ENCODE measurements around the gene AKR1C8. TPM values are rescaled to one million over a fixed set of nuclear protein-coding genes. Genes with fewer than 3 reads are reported as not detected.

AKR1C8 gene
- total RNA-seq, 3 donors from 2014 or later = not detected

DNA sequence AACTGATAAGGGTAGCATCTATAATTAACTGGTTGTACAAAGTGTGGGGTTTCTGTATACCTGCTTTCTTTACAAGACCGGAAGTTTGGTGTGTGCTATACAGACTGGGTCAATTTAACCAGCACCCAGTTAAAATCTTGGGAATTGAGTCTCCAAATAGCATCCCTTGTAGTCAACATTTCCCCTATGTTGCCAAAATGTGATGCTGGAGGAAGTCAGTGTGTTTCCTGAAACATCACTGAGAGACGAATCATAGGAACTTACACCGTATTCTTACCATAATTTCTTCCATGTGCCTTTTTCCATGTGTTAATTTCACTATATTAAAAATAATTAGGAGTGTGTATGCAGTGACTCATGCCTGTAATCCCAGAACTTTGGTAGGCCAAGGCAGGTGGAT is 13.4 kb upstream of the AKR1C8 start:
- Histone ChIP-seq H3K36me3 (ENCODE audit: low read depth) (no peaks in the 10 kb centered on the region), H3K9me3 (no peaks in the 10 kb centered on the region), H3K4me1 (ENCODE audit: low read depth) (no peaks in the 10 kb centered on the region), H3K4me3 (no peak overlapping the region)
- DNase-seq (no peak), ATAC-seq (no peak)
- intact Hi-C loops (cut with DNase I, micrococcal nuclease) = no loop called here
- TF ChIP-seq, protein P1, sequence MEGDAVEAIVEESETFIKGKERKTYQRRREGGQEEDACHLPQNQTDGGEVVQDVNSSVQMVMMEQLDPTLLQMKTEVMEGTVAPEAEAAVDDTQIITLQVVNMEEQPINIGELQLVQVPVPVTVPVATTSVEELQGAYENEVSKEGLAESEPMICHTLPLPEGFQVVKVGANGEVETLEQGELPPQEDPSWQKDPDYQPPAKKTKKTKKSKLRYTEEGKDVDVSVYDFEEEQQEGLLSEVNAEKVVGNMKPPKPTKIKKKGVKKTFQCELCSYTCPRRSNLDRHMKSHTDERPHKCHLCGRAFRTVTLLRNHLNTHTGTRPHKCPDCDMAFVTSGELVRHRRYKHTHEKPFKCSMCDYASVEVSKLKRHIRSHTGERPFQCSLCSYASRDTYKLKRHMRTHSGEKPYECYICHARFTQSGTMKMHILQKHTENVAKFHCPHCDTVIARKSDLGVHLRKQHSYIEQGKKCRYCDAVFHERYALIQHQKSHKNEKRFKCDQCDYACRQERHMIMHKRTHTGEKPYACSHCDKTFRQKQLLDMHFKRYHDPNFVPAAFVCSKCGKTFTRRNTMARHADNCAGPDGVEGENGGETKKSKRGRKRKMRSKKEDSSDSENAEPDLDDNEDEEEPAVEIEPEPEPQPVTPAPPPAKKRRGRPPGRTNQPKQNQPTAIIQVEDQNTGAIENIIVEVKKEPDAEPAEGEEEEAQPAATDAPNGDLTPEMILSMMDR (IDR thresholded peaks at IDR 0.05) = no peak

DNA sequence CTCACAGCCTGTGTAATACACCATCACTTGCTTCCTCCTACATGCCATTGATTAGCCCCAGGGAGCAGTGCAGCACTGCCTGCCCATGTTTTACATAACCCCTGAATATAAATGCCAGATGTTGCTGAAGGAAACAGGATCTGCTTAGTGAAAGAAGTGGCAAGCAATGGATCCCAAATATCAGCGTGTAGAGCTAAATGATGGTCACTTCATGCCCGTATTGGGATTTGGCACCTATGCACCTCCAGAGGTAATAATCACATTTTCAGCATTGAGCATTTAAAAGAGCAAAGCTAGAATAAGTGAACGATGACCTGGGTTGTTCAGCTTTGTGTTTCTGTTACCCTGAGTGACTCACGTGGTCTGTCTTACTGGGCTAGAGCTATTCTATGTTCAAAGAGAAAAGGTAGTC is 11.8 kb upstream of the AKR1C8 start, which contains the start of gene AKR1C4:
Gene AKR1C4 (plus strand): TSS at position 136 of the 412 bp plus-strand sequence. CDS start 31 bp downstream, at position 167.
- Histone ChIP-seq H3K4me1 (ENCODE audit: low read depth) (no peaks in the 10 kb centered on the region), H3K4me3 (no peak within 1 kb of the TSS), H3K36me3 (ENCODE audit: low read depth) (no peaks in the 10 kb centered on the region), H3K9me3 (no peaks in the 10 kb centered on the region)
- intact Hi-C loops (cut with DNase I, micrococcal nuclease) = no loop called here
- ATAC-seq = peak; percentile 43
- TF ChIP-seq, protein P1 (IDR thresholded peaks at IDR 0.05) = no peak
- no peak for DNase-seq

DNA sequence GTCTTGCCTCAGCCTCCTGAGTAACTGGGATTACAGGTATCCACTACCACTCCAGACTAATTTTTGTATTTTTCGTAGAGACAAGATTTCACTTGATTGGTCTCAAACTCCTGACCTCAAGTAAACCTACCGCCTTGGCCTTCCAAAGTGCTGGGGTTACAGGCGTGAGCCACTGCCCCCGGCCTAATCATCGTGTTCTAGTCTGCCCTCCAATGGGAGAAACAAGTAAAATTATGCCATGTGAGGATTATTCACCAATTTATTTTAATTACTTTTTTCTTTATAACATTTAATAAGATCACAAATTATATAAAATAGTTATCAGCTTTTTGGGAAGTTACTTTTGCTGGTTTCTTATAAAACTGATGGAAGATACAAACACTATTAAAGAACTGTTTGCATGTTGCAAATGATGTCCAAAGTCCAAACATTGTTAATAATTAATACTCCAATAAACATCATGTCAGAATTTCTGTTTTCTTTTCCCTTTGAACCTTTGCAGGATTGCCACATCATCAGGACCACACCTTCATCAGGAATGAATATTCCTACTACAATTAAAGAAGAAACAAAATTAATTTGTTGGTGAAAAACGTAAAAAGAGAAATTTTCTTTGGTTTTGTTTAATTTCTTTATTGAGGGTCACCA is 10.9 kb upstream of the AKR1C8 start:
- TF ChIP-seq, protein P1 (IDR thresholded peaks at IDR 0.05) = no peak
- H3K36me3 ChIP-seq (ENCODE audit: low read depth) = no peaks in the 10 kb centered on the region
- no peak for DNase-seq
- H3K9me3 ChIP-seq = no peaks in the 10 kb centered on the region
- no peak for ATAC-seq
- no peak overlapping the region for H3K4me3 ChIP-seq
- no peaks in the 10 kb centered on the region for H3K4me1 ChIP-seq (ENCODE audit: low read depth)
- intact Hi-C loops (cut with DNase I, micrococcal nuclease) = no loop called here

DNA sequence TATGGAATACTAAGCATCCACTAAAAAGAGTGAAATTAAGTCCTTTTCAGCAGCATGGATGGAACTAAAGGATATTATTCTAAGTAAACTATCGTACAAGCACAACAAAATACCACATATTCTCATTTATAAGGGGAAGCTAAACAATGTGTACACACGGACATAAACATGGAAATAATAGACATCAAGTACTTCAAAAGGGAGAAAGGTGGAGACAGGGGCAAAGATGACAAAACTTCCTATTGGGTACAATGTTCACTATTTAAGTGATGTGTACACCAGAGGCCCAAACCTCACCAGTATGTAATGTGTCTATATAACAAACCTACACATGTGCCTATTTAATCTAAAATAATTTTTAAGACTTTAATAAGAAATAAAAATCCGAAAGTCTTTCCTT is 9.5 kb upstream of the AKR1C8 start:
- H3K4me3 ChIP-seq = no peak overlapping the region
- no peaks in the 10 kb centered on the region for H3K9me3 ChIP-seq
- H3K36me3 ChIP-seq (ENCODE audit: low read depth) = no peaks in the 10 kb centered on the region
- intact Hi-C loops (cut with DNase I, micrococcal nuclease) = no loop called here
- no peaks in the 10 kb centered on the region for H3K4me1 ChIP-seq (ENCODE audit: low read depth)
- DNase-seq (no peak), ATAC-seq (no peak)
- TF ChIP-seq, protein P1 (IDR thresholded peaks at IDR 0.05) = no peak

DNA sequence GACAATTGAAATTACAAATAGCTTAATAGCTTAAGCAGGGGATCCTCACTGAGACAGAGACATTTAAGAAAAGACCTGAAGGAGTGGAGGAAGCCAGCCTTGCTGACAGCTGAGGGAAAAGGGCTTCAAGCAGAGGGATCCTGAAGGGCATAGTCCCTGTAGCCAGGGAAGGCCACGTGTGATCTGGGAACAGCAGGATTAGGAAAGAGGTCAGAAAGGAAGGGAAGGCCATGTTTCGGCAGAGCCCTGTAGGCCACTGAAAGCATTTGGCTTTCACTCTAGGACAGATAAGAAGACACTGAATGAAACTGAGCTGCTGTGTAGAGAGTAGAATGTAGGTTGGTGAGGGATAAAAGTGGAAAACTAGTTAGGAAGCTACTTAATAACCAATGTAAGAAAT is 3.4 kb upstream of the AKR1C8 start:
- H3K4me1 ChIP-seq (ENCODE audit: low read depth) = no peaks in the 10 kb centered on the region
- no peaks in the 10 kb centered on the region for H3K36me3 ChIP-seq (ENCODE audit: low read depth)
- TF ChIP-seq, protein P1 (IDR thresholded peaks at IDR 0.05) = no peak
- DNase-seq (no peak), ATAC-seq (no peak)
- H3K9me3 ChIP-seq = no peaks in the 10 kb centered on the region
- H3K4me3 ChIP-seq = no peak overlapping the region
- intact Hi-C loops (cut with DNase I, micrococcal nuclease) = no loop called here

Data from mucosa of descending colon (tissue), 3 donors.